ENCODE measurements around the gene NPSR1. TPM values are rescaled to one million over a fixed set of nuclear protein-coding genes. Genes with fewer than 3 reads are reported as not detected.

NPSR1 gene
- total RNA-seq, 4 donors from 2014 or later, result not detected

- intact Hi-C loops (cut with DNase I; ENCODE audit: low total_unique reads), result no loop called here
- no peaks in the 10 kb centered on the region for H3K4me1 ChIP-seq
- no peaks in the 10 kb centered on the region for H3K27me3 ChIP-seq
- no peak overlapping the region for H3K27ac ChIP-seq
- H3K9me3 ChIP-seq, result no peaks in the 10 kb centered on the region
- TF ChIP-seq POLR2A (IDR thresholded peaks at IDR 0.05) (no peak), CTCF (IDR thresholded peaks at IDR 0.05 in 4 of 5, conservative IDR thresholded peaks at IDR 0.05 in 1 of 5) (no peak)
- in situ Hi-C loops (cut with MboI; ENCODE audit: low sequenced_read_pairs in 4 of 4), result no loop called here
- H3K4me3 ChIP-seq, result no peak overlapping the region
- no peaks in the 10 kb centered on the region for H3K36me3 ChIP-seq
- DNase-seq (no peak), ATAC-seq (no peak)
Measured at GRCh38 chr7:34718867-34719266, 60.8 kb downstream of the NPSR1 start.

- no peaks in the 10 kb centered on the region for H3K4me1 ChIP-seq
- DNase-seq (no peak), ATAC-seq (no peak)
- no peak overlapping the region for H3K27ac ChIP-seq
- no peaks in the 10 kb centered on the region for H3K36me3 ChIP-seq
- in situ Hi-C loops (cut with MboI; ENCODE audit: low sequenced_read_pairs in 4 of 4) (no loop called here), intact Hi-C loops (cut with DNase I; ENCODE audit: low total_unique reads) (no loop called here)
- no peak for TF ChIP-seq POLR2A (IDR thresholded peaks at IDR 0.05)
- TF ChIP-seq CTCF (IDR thresholded peaks at IDR 0.05 in 4 of 5, conservative IDR thresholded peaks at IDR 0.05 in 1 of 5), result no peak
- no peak overlapping the region for H3K4me3 ChIP-seq
- no peaks in the 10 kb centered on the region for H3K9me3 ChIP-seq
- no peaks in the 10 kb centered on the region for H3K27me3 ChIP-seq
Measured at GRCh38 chr7:34719636-34720035, 61.6 kb downstream of the NPSR1 start.

- H3K4me1 ChIP-seq, result no peaks in the 10 kb centered on the region
- no peak overlapping the region for H3K27ac ChIP-seq
- intact Hi-C loops (cut with DNase I; ENCODE audit: low total_unique reads), result no loop called here
- H3K4me3 ChIP-seq, result no peak overlapping the region
- H3K9me3 ChIP-seq, result no peaks in the 10 kb centered on the region
- no peaks in the 10 kb centered on the region for H3K36me3 ChIP-seq
- ATAC-seq, result no peak
- no peak for DNase-seq
- no peak for TF ChIP-seq POLR2A (IDR thresholded peaks at IDR 0.05)
- no peak for TF ChIP-seq CTCF (IDR thresholded peaks at IDR 0.05 in 4 of 5, conservative IDR thresholded peaks at IDR 0.05 in 1 of 5)
- H3K27me3 ChIP-seq, result no peaks in the 10 kb centered on the region
- in situ Hi-C loops (cut with MboI; ENCODE audit: low sequenced_read_pairs in 4 of 4), result no loop called here
Measured at GRCh38 chr7:34720289-34720688, 62.3 kb downstream of the NPSR1 start.

- Histone ChIP-seq H3K9me3 (no peaks in the 10 kb centered on the region), H3K4me1 (no peaks in the 10 kb centered on the region), H3K27me3 (no peaks in the 10 kb centered on the region), H3K27ac (no peak overlapping the region), H3K36me3 (no peaks in the 10 kb centered on the region), H3K4me3 (no peak overlapping the region)
- in situ Hi-C loops (cut with MboI; ENCODE audit: low sequenced_read_pairs in 4 of 4), result no loop called here
- DNase-seq (no peak), ATAC-seq (no peak)
- no peak for TF ChIP-seq CTCF (IDR thresholded peaks at IDR 0.05 in 4 of 5, conservative IDR thresholded peaks at IDR 0.05 in 1 of 5)
- no peak for TF ChIP-seq POLR2A (IDR thresholded peaks at IDR 0.05)
- intact Hi-C loops (cut with DNase I; ENCODE audit: low total_unique reads), result no loop called here
Measured at GRCh38 chr7:34723338-34723737, 65.3 kb downstream of the NPSR1 start.

- Histone ChIP-seq H3K9me3 (no peaks in the 10 kb centered on the region), H3K27ac (no peak overlapping the region), H3K4me1 (no peaks in the 10 kb centered on the region), H3K4me3 (no peak overlapping the region), H3K36me3 (no peaks in the 10 kb centered on the region), H3K27me3 (no peaks in the 10 kb centered on the region)
- DNase-seq (no peak), ATAC-seq (no peak)
- in situ Hi-C loops (cut with MboI; ENCODE audit: low sequenced_read_pairs in 4 of 4), result no loop called here
- intact Hi-C loops (cut with DNase I; ENCODE audit: low total_unique reads), result no loop called here
- TF ChIP-seq CTCF (IDR thresholded peaks at IDR 0.05 in 4 of 5, conservative IDR thresholded peaks at IDR 0.05 in 1 of 5) (no peak), POLR2A (IDR thresholded peaks at IDR 0.05) (no peak)
Measured at GRCh38 chr7:34723866-34724490, 66.0 kb downstream of the NPSR1 start.
